Left renal cortex interstitium (tissue), 4 donors: ENCODE results near the gene DPP3. TPM values are rescaled to one million over a fixed set of nuclear protein-coding genes. Genes with fewer than 3 reads are reported as not detected.

Experiments
- DNase-seq, 4 donors: peaks; one replicate each; pipeline ENCODE4 v3.0.0-alpha.2; 2013; ENCODE audit warnings: low read depth in 4 of 4, low spot score in 2 of 4, missing footprints in 1 of 4
- polyA plus RNA-seq, 4 donors: library from polyadenylated mRNA; unstranded; fragments of 120-200 nt; gene quantifications; one replicate each; pipeline ENCODE4 v1.2.1, GENCODE V29; 2013; ENCODE audit not compliant: insufficient read length in 4 of 4

Gene DPP3
- polyA plus RNA-seq, 4 donors = 19.6 to 31.2 (median 25.5) TPM

GRCh38 chr11:66478729-66479393, 1.4 kb upstream of the DPP3 start:
- peak in 1 of 4 donors; percentile 10 for DNase-seq

GRCh38 chr11:66479394-66480116, 679 bp upstream of the DPP3 start:
- peak in 1 of 4 donors; percentile 47 for DNase-seq

- DNase-seq = no peak
Observed at GRCh38 chr11:66484806-66485380, 4.7 kb downstream of the DPP3 start.

GRCh38 chr11:66488957-66489356, 8.7 kb downstream of the DPP3 start:
- no peak for DNase-seq

- no peak for DNase-seq
Observed at GRCh38 chr11:66489636-66490035, 9.4 kb downstream of the DPP3 start.

GRCh38 chr11:66491315-66491935, 11.2 kb downstream of the DPP3 start:
- DNase-seq = no peak

GRCh38 chr11:66492161-66492865, 12.1 kb downstream of the DPP3 start:
- DNase-seq = no peak

GRCh38 chr11:66493130-66493529, 12.9 kb downstream of the DPP3 start:
- no peak for DNase-seq

GRCh38 chr11:66494458-66494857, 14.2 kb downstream of the DPP3 start:
- no peak for DNase-seq

GRCh38 chr11:66494935-66495334, 14.7 kb downstream of the DPP3 start:
- DNase-seq = no peak

GRCh38 chr11:66495401-66495854, 15.2 kb downstream of the DPP3 start:
- no peak for DNase-seq

GRCh38 chr11:66497206-66497605, 17.0 kb downstream of the DPP3 start:
- DNase-seq = no peak

- DNase-seq = no peak
Observed at GRCh38 chr11:66498506-66498905, 18.3 kb downstream of the DPP3 start.

GRCh38 chr11:66505276-66505816, 25.1 kb downstream of the DPP3 start:
- DNase-seq = no peak

GRCh38 chr11:66509131-66509561, 28.9 kb downstream of the DPP3 start:
- DNase-seq = no peak

- peak; percentile 55 to 72 (median 67) for DNase-seq
Observed at GRCh38 chr11:66510271-66510989, 30.2 kb downstream of the DPP3 start, which contains the start of gene BBS1. Gene BBS1, plus strand, starts transcription at chr11:66510635. Its CDS starts 25 bp downstream, at chr11:66510660.

GRCh38 chr11:66510990-66511339, 30.7 kb downstream of the DPP3 start:
- no peak for DNase-seq

GRCh38 chr11:66523611-66524010, 43.4 kb downstream of the DPP3 start:
- DNase-seq = no peak

GRCh38 chr11:66524304-66525040, 44.2 kb downstream of the DPP3 start:
- no peak for DNase-seq
